ENCODE data around the gene INPP5A.

DNA sequence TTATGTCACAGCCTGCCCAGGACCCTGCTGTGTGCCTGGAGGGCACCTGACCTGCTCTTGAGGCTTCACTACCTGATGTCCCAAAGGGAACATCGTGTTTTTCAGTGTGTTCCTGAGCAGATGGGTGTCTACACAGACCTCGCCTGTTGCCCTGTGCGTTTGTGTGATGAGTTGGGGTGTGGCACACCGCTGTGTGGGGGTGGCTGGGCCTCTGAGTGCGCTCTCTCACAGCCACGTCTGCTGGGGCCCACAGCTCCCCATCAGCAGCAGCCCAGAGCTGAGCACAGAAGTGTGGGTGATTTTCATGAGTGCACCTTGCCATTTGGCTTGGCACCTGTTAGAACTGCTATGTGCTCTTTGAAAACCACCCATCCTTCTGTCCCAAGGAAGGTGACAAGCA is 126.8 kb downstream of the INPP5A start:
- TF ChIP-seq, protein P1, sequence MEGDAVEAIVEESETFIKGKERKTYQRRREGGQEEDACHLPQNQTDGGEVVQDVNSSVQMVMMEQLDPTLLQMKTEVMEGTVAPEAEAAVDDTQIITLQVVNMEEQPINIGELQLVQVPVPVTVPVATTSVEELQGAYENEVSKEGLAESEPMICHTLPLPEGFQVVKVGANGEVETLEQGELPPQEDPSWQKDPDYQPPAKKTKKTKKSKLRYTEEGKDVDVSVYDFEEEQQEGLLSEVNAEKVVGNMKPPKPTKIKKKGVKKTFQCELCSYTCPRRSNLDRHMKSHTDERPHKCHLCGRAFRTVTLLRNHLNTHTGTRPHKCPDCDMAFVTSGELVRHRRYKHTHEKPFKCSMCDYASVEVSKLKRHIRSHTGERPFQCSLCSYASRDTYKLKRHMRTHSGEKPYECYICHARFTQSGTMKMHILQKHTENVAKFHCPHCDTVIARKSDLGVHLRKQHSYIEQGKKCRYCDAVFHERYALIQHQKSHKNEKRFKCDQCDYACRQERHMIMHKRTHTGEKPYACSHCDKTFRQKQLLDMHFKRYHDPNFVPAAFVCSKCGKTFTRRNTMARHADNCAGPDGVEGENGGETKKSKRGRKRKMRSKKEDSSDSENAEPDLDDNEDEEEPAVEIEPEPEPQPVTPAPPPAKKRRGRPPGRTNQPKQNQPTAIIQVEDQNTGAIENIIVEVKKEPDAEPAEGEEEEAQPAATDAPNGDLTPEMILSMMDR (IDR thresholded peaks at IDR 0.05 in 8 of 11, conservative IDR thresholded peaks at IDR 0.05 in 3 of 11) = no peak
- TF ChIP-seq POLR2A (IDR thresholded peaks at IDR 0.05) (no peak), POLR2AphosphoS5 (IDR thresholded peaks at IDR 0.05) (no peak)
